ENCODE results near the gene PLD3.

The PLD3 gene

GRCh38 chr19:40394816-40395210 is 46.3 kb downstream of the PLD3 start:
- H3K4me3 ChIP-seq (ENCODE audit: low read depth, low read length) = no peak overlapping the region
- no peak for DNase-seq (ENCODE audit: low read depth)
- TF ChIP-seq, protein P1, sequence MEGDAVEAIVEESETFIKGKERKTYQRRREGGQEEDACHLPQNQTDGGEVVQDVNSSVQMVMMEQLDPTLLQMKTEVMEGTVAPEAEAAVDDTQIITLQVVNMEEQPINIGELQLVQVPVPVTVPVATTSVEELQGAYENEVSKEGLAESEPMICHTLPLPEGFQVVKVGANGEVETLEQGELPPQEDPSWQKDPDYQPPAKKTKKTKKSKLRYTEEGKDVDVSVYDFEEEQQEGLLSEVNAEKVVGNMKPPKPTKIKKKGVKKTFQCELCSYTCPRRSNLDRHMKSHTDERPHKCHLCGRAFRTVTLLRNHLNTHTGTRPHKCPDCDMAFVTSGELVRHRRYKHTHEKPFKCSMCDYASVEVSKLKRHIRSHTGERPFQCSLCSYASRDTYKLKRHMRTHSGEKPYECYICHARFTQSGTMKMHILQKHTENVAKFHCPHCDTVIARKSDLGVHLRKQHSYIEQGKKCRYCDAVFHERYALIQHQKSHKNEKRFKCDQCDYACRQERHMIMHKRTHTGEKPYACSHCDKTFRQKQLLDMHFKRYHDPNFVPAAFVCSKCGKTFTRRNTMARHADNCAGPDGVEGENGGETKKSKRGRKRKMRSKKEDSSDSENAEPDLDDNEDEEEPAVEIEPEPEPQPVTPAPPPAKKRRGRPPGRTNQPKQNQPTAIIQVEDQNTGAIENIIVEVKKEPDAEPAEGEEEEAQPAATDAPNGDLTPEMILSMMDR (IDR thresholded peaks at IDR 0.05; ENCODE audit: insufficient read depth, low read depth, low read length, missing control alignments) = no peak

DNA sequence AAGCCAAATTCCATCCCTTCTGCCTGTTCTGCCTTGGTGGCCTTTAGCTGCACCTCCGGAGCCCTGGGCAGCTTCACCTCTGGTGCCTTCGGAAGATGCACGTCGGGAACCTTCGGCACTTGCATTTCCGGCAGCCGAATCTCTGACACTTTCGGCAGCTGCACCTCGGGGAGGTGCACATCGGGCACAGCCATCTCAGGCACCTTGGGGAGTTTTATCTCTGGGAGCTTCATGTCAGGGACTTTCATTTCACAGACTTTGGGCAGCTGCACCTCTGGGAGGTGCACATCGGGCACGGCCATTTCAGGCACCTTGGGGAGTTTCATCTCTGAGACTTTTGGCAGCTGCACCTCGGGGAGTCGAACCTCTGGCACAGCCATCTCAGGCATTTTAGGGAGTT is 47.5 kb downstream of the PLD3 start:
- H3K4me3 ChIP-seq (ENCODE audit: low read depth, low read length) = no peak overlapping the region
- TF ChIP-seq, protein P1 (IDR thresholded peaks at IDR 0.05; ENCODE audit: insufficient read depth, low read depth, low read length, missing control alignments) = no peak
- DNase-seq (ENCODE audit: low read depth) = no peak

DNA sequence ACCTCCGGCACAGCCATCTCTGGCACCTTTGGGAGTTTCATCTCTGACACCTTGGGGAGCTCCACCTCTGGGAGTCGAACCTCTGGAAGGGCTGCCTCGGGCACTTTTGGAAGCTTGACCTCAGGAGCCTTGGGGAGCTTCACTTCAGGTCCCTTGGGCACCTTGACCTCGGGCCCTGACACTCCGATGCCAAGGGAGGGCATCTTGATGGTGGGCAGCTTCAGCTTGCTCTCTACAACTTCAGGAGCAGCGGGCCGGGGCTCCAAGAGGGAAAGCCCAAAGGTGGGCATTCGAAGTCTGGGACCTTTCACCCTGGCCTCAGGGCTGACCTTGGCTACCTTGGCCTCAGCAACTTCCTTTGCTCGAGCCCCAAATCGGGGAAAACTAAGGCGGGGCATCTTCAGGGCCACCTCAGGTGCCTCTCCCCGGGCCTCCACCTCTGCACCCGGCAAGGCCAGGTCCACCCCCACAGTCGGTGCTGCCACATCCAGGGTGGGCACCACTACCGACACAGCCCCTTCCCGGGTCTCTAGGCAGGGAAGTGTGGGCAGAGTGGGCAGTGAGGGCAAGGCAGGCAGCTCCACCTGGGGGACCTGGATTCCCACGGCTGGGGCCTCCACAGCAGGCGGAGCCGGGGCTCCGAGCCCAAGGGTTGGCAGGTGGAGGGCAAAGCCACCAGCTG is 48.5 kb downstream of the PLD3 start:
- DNase-seq (ENCODE audit: low read depth) = no peak
- TF ChIP-seq, protein P1 (IDR thresholded peaks at IDR 0.05; ENCODE audit: insufficient read depth, low read depth, low read length, missing control alignments) = no peak
- no peak overlapping the region for H3K4me3 ChIP-seq (ENCODE audit: low read depth, low read length)

- TF ChIP-seq, protein P1 (IDR thresholded peaks at IDR 0.05; ENCODE audit: insufficient read depth, low read depth, low read length, missing control alignments) = no peak
- H3K4me3 ChIP-seq (ENCODE audit: low read depth, low read length) = no peak overlapping the region
- no peak for DNase-seq (ENCODE audit: low read depth)
Measured at GRCh38 chr19:40397568-40397906, 49.0 kb downstream of the PLD3 start.

DNA sequence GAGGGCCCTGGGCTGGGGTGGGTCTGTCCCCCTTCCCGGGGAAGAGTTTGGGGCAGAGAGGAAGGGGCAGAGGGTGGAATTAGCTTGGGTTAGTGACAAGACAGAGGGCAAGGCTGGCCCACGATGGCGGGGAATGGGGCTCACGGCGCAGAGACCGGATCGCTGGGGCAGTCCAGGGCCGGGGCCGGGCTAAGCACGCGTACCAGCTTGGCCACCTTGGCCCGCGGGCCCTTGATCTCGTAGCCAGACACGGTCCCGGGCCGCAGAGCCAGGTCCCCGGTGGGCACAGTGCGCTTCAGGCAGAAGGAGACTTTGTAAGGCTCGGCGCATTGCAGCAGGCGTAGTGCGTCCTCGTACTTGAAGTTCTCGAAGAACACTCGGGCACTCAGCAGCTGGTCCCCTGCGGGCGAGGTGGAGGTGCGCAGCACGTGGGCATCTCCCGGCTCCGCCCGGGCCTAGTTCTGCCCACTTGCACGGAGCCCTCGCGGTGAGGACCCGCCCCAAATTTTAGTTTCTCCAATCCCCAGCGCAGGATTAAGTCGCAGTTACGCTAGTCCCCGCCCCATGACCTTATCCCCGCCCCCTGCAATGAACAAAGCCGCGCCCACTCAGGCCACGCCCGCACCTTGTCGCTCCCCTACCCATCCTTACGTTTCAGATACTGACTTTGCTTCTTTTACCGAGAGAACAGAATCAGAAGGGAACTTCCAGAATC is 50.1 kb downstream of the PLD3 start:
- no peak overlapping the region for H3K4me3 ChIP-seq (ENCODE audit: low read depth, low read length)
- TF ChIP-seq, protein P1 (IDR thresholded peaks at IDR 0.05; ENCODE audit: insufficient read depth, low read depth, low read length, missing control alignments) = no peak
- DNase-seq (ENCODE audit: low read depth) = peak; percentile 32

- no peak for DNase-seq (ENCODE audit: low read depth)
- TF ChIP-seq, protein P1 (IDR thresholded peaks at IDR 0.05; ENCODE audit: insufficient read depth, low read depth, low read length, missing control alignments) = no peak
- no peak overlapping the region for H3K4me3 ChIP-seq (ENCODE audit: low read depth, low read length)
Measured at GRCh38 chr19:40400559-40400958, 52.1 kb downstream of the PLD3 start.
